DOHH2 (cell line): ENCODE data around the gene TRAPPC4.
"Not testable (repeated sequence)": the region's sequence is repeated elsewhere in the genome, so short reads cannot be mapped to it uniquely, and the experiment has no call there.

Experiments used
- H3F3A ChIP-seq: fragments of 200-600 bp; sonication (generic), shearing (Covaris generic); 2 replicates; pipeline ENCODE4 v1.6.0; 2016; ENCODE audit warnings: antibody characterized with exemption, mild to moderate bottlenecking; ENCODE audit not compliant: control insufficient read depth, insufficient read depth
- H3K27ac ChIP-seq: fragments of 200-600 bp; sonication (generic); 2 replicates; pipeline ENCODE4 v1.5.1; 2014; ENCODE audit warnings: low read depth, mild to moderate bottlenecking, low read length, moderate library complexity
- H3K27me3 ChIP-seq: fragments of 200-600 bp; sonication (generic); 2 replicates; pipeline ENCODE4 v1.6.1; 2014; ENCODE audit warnings: mild to moderate bottlenecking, low read length, mixed read lengths; ENCODE audit not compliant: control insufficient read depth
- H3K36me3 ChIP-seq: fragments of 200-600 bp; sonication (generic); 2 replicates; pipeline ENCODE4 v1.6.1; 2014; ENCODE audit warnings: mild to moderate bottlenecking, low read length, moderate library complexity, mixed read lengths; ENCODE audit not compliant: control insufficient read depth
- H3K4me1 ChIP-seq: fragments of 200-600 bp; sonication (generic); 2 replicates; pipeline ENCODE4 v1.6.1; 2014; ENCODE audit warnings: mild to moderate bottlenecking, low read length, mixed read lengths; ENCODE audit not compliant: control insufficient read depth
- H3K4me2 ChIP-seq: fragments of 200-600 bp; sonication (generic); 2 replicates; pipeline ENCODE4 v1.6.0; 2014; ENCODE audit warnings: mild to moderate bottlenecking, low read length, moderate library complexity
- H3K4me3 ChIP-seq: fragments of 200-600 bp; sonication (generic); 2 replicates; pipeline ENCODE4 v1.5.1; 2014; ENCODE audit warnings: mild to moderate bottlenecking, low read length, mixed read lengths
- H3K79me2 ChIP-seq: fragments of 200-600 bp; sonication (generic); 2 replicates; pipeline ENCODE4 v1.6.1; 2014; ENCODE audit warnings: mild to moderate bottlenecking, low read length, mixed read lengths; ENCODE audit not compliant: control insufficient read depth
- H3K9me2 ChIP-seq: fragments of 200-600 bp; sonication (generic); replicated peaks from 2 replicates; pipeline ENCODE4 v1.6.1; 2014; ENCODE audit warnings: mild to moderate bottlenecking, low read length, mixed read lengths; ENCODE audit not compliant: control insufficient read depth
- H3K9me3 ChIP-seq: fragments of 200-600 bp; sonication (generic); 2 replicates; pipeline ENCODE4 v1.6.1; 2014; ENCODE audit warnings: antibody characterized with exemption, low read length, mixed read lengths; ENCODE audit not compliant: control insufficient read depth, insufficient read depth
- H4K20me1 ChIP-seq: fragments of 200-600 bp; sonication (generic); 2 replicates; pipeline ENCODE4 v1.6.0; 2014; ENCODE audit warnings: low read depth, mild to moderate bottlenecking, antibody characterized with exemption, low read length, moderate library complexity; ENCODE audit not compliant: control insufficient read depth, insufficient read depth
- CTCF ChIP-seq: fragments of 200-600 bp; sonication (generic); IDR thresholded peaks from one replicate; pipeline ENCODE4 v1.5.1; 2014; ENCODE audit warnings: antibody characterized with exemption, mild to moderate bottlenecking, low read depth, low read length; ENCODE audit not compliant: poor library complexity, severe bottlenecking
- EZH2phosphoT487 ChIP-seq: fragments of 200-600 bp; sonication (generic); IDR thresholded peaks from 2 replicates; pipeline ENCODE4 v1.6.1; 2017; ENCODE audit warnings: borderline replicate concordance, mild to moderate bottlenecking, antibody characterized with exemption, low read length, moderate library complexity, mixed read lengths

Gene TRAPPC4

GRCh38 chr11:119016216-119017009 is 2.2 kb upstream of the TRAPPC4 start:
- peaks cover 6% of the 10 kb centered on the region; the same call in 1 of the 2 replicates for H4K20me1 ChIP-seq
- TF ChIP-seq EZH2phosphoT487 (no peak), CTCF (no peak)
- peaks cover 60% of the 10 kb centered on the region for H3F3A ChIP-seq
- H3K36me3 ChIP-seq = peaks cover 72% of the 10 kb centered on the region
- peak overlapping the region; percentile 77 for H3K4me2 ChIP-seq
- peaks cover 3% of the 10 kb centered on the region; the same call in 1 of the 2 replicates for H3K27me3 ChIP-seq
- no peaks in the 10 kb centered on the region for H3K9me3 ChIP-seq
- H3K27ac ChIP-seq = peak overlapping the region; percentile 93
- H3K9me2 ChIP-seq = no peaks in the 10 kb centered on the region
- peaks cover 33% of the 10 kb centered on the region for H3K4me1 ChIP-seq
- H3K79me2 ChIP-seq = peaks cover 62% of the 10 kb centered on the region
- H3K4me3 ChIP-seq = peak overlapping the region; percentile 96

GRCh38 chr11:119017377-119017776 is 1.2 kb upstream of the TRAPPC4 start:
- H3K36me3 ChIP-seq = peaks cover 74% of the 10 kb centered on the region
- H3K79me2 ChIP-seq = peaks cover 67% of the 10 kb centered on the region
- peaks cover 53% of the 10 kb centered on the region for H3F3A ChIP-seq
- peak overlapping the region; percentile 96 for H3K4me3 ChIP-seq
- not testable (repeated sequence) for H4K20me1 ChIP-seq, H3K9me3 ChIP-seq, H3K9me2 ChIP-seq, H3K27me3 ChIP-seq
- H3K4me1 ChIP-seq = peaks cover 33% of the 10 kb centered on the region
- peak overlapping the region; percentile 93 for H3K27ac ChIP-seq
- H3K4me2 ChIP-seq = peak overlapping the region; percentile 77

- no peak overlapping the region for H3K27ac ChIP-seq
- peaks cover 75% of the 10 kb centered on the region for H3K79me2 ChIP-seq
- peaks cover 33% of the 10 kb centered on the region for H3K4me1 ChIP-seq
- peak overlapping the region; percentile 77 for H3K4me2 ChIP-seq
- peaks cover 38% of the 10 kb centered on the region for H3F3A ChIP-seq
- no peak for TF ChIP-seq EZH2phosphoT487
- TF ChIP-seq CTCF = no peak
- no peaks in the 10 kb centered on the region for H3K9me2 ChIP-seq
- peak overlapping the region; percentile 96 for H3K4me3 ChIP-seq
- peaks cover 3% of the 10 kb centered on the region; the same call in 1 of the 2 replicates for H3K27me3 ChIP-seq
- peaks cover 77% of the 10 kb centered on the region for H3K36me3 ChIP-seq
- no peaks in the 10 kb centered on the region for H3K9me3 ChIP-seq
- H4K20me1 ChIP-seq = peaks cover 6% of the 10 kb centered on the region; the same call in 1 of the 2 replicates
Observed at GRCh38 chr11:119019996-119020395, 1.4 kb downstream of the TRAPPC4 start.

- peak overlapping the region; percentile 16; the same call in 1 of the 2 replicates for H3K4me2 ChIP-seq
- peaks cover 77% of the 10 kb centered on the region for H3K36me3 ChIP-seq
- TF ChIP-seq EZH2phosphoT487 (no peak), CTCF (no peak)
- H3K9me3 ChIP-seq = no peaks in the 10 kb centered on the region
- H3F3A ChIP-seq = peaks cover 21% of the 10 kb centered on the region
- peaks cover 26% of the 10 kb centered on the region for H3K4me1 ChIP-seq
- H3K79me2 ChIP-seq = peaks cover 58% of the 10 kb centered on the region
- H3K27ac ChIP-seq = no peak overlapping the region
- no peaks in the 10 kb centered on the region for H3K9me2 ChIP-seq
- no peak overlapping the region for H3K4me3 ChIP-seq
- peaks cover 3% of the 10 kb centered on the region; the same call in 1 of the 2 replicates for H3K27me3 ChIP-seq
- 0 out of 2 replicates have a peak, but pooled peaks cover 3% of the 10 kb centered on the region for H4K20me1 ChIP-seq
Observed at GRCh38 chr11:119021631-119022030, 3.1 kb downstream of the TRAPPC4 start.
